ENCODE measurements around the gene UTP14A.

The UTP14A gene

GRCh38 chrX:129945131-129945530, 39.2 kb downstream of the UTP14A start:
- DNase-seq (ENCODE audit: low read depth) = no peak

GRCh38 chrX:129953334-129953648, 47.3 kb downstream of the UTP14A start:
- DNase-seq (ENCODE audit: low read depth) = no peak

- DNase-seq (ENCODE audit: low read depth) = no peak
Observed at GRCh38 chrX:129953881-129954280, 47.9 kb downstream of the UTP14A start.

- no peak for DNase-seq (ENCODE audit: low read depth)
Observed at GRCh38 chrX:129954804-129955203, 48.8 kb downstream of the UTP14A start.

- no peak for DNase-seq (ENCODE audit: low read depth)
Observed at GRCh38 chrX:129955682-129956081, 49.7 kb downstream of the UTP14A start.

GRCh38 chrX:129956145-129956544, 50.2 kb downstream of the UTP14A start:
- no peak for DNase-seq (ENCODE audit: low read depth)

- no peak for DNase-seq (ENCODE audit: low read depth)
Observed at GRCh38 chrX:129956765-129957164, 50.8 kb downstream of the UTP14A start.

GRCh38 chrX:129957241-129958082, 51.5 kb downstream of the UTP14A start:
- DNase-seq (ENCODE audit: low read depth) = no peak

GRCh38 chrX:129958083-129958465, 52.1 kb downstream of the UTP14A start:
- no peak for DNase-seq (ENCODE audit: low read depth)

- no peak for DNase-seq (ENCODE audit: low read depth)
Observed at GRCh38 chrX:129958814-129959492, 53.0 kb downstream of the UTP14A start.

GRCh38 chrX:129959493-129959832, 53.5 kb downstream of the UTP14A start:
- DNase-seq (ENCODE audit: low read depth) = no peak

- DNase-seq (ENCODE audit: low read depth) = peak; percentile 20
Observed at GRCh38 chrX:129961180-129962083, 55.5 kb downstream of the UTP14A start.

- DNase-seq (ENCODE audit: low read depth) = no peak
Observed at GRCh38 chrX:129963729-129964128, 57.8 kb downstream of the UTP14A start.

- no peak for DNase-seq (ENCODE audit: low read depth)
Observed at GRCh38 chrX:129965166-129965565, 59.2 kb downstream of the UTP14A start.

GRCh38 chrX:129968968-129969367, 63.0 kb downstream of the UTP14A start:
- no peak for DNase-seq (ENCODE audit: low read depth)

- no peak for DNase-seq (ENCODE audit: low read depth)
Observed at GRCh38 chrX:129976441-129976840, 70.5 kb downstream of the UTP14A start.

All from stimulated activated CD8-positive, alpha-beta memory T cell treated with anti-CD3 and anti-CD28 coated beads, Interleukin-15, amount 100 ng/mL, for 1 hour (primary cell).